Measurements from ENCODE around the gene PROM1.

PROM1 gene

GRCh38 chr4:16000708-16001483 is 82.9 kb downstream of the PROM1 start:
- no peaks in the 10 kb centered on the region for H3K27me3 ChIP-seq (ENCODE audit: low read depth, low read length)
- no peaks in the 10 kb centered on the region for H3K36me3 ChIP-seq (ENCODE audit: control insufficient read depth in 1 of 2, insufficient read depth in 2 of 2, low read length in 2 of 2)
- H3K4me1 ChIP-seq (ENCODE audit: control insufficient read depth in 1 of 2, insufficient read depth in 2 of 2, low read length in 2 of 2), result peaks cover 0 to 8% of the 10 kb centered on the region in 2 donors
- no peak overlapping the region for H3K4me3 ChIP-seq (ENCODE audit: low read depth in 1 of 2, low read length in 2 of 2)
- no peak overlapping the region for H3K27ac ChIP-seq (ENCODE audit: low read length)
- no peaks in the 10 kb centered on the region for H3K9me3 ChIP-seq (ENCODE audit: control insufficient read depth in 1 of 2, low read length in 2 of 2)

DNA sequence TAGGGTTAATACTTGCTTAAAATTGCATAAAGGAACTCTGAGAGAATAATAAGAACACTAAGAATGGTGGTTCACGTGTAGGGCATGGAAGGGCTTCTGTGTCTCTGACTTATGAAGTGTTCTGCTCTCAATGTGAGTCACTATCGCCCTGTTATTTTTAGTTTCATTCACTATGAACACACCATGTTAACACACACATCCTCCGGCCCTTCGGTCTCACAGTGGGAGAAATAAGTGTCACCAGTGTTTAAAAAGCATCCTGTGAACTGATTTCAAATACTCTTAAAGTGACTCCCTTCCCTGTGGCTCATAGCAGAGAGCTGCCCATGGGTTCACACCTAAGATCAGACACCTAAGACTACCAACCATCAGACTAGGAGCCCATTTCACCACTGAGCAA is 87.0 kb downstream of the PROM1 start:
- Histone ChIP-seq H3K4me1 (ENCODE audit: control insufficient read depth in 1 of 2, insufficient read depth in 2 of 2, low read length in 2 of 2) (peaks cover 0 to 8% of the 10 kb centered on the region in 2 donors), H3K27me3 (ENCODE audit: low read depth, low read length) (no peaks in the 10 kb centered on the region), H3K9me3 (ENCODE audit: control insufficient read depth in 1 of 2, low read length in 2 of 2) (no peaks in the 10 kb centered on the region), H3K4me3 (ENCODE audit: low read depth in 1 of 2, low read length in 2 of 2) (no peak overlapping the region), H3K36me3 (ENCODE audit: control insufficient read depth in 1 of 2, insufficient read depth in 2 of 2, low read length in 2 of 2) (no peaks in the 10 kb centered on the region), H3K27ac (ENCODE audit: low read length) (no peak overlapping the region)

DNA sequence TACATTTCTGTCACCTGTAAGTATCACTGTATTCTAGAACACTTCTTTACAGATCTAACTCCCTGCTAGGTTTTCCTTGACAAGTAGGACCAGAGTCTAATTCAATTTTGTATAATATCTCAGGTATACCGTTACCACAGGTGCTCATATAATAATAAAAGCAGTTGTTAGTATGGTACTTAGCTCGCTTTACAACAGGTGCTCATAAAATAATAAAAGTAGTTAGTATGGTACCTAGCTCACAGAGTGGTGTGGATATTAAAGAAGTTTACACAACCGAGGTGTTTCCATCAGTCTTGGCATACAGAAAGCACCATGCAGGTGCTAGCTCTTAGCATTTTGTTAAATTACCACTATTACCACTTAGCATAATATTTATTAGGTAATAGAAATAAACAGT is 88.0 kb downstream of the PROM1 start:
- Histone ChIP-seq H3K9me3 (ENCODE audit: control insufficient read depth in 1 of 2, low read length in 2 of 2) (no peaks in the 10 kb centered on the region), H3K4me1 (ENCODE audit: control insufficient read depth in 1 of 2, insufficient read depth in 2 of 2, low read length in 2 of 2) (peaks cover 0 to 3% of the 10 kb centered on the region in 2 donors), H3K27me3 (ENCODE audit: low read depth, low read length) (no peaks in the 10 kb centered on the region), H3K27ac (ENCODE audit: low read length) (no peak overlapping the region), H3K4me3 (ENCODE audit: low read depth in 1 of 2, low read length in 2 of 2) (no peak overlapping the region), H3K36me3 (ENCODE audit: control insufficient read depth in 1 of 2, insufficient read depth in 2 of 2, low read length in 2 of 2) (no peaks in the 10 kb centered on the region)

DNA sequence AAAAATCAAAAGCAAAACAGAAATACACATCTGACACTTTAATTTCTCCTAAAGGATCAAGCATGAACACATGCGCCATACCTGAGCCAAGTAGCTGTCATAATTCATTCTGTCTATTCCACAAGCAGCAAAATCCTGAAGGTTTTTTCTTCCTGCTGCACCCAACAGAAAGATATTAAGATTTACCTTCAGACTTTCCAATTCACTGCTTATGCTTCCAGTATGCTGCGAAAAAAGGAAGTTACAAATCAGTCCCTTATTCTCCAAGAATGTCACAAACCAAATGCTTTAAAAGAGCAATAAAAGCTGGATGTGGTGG is 91.7 kb downstream of the PROM1 start:
- no peak overlapping the region for H3K27ac ChIP-seq (ENCODE audit: low read length)
- H3K4me1 ChIP-seq (ENCODE audit: control insufficient read depth in 1 of 2, insufficient read depth in 2 of 2, low read length in 2 of 2), result no peaks in the 10 kb centered on the region
- no peaks in the 10 kb centered on the region for H3K36me3 ChIP-seq (ENCODE audit: control insufficient read depth in 1 of 2, insufficient read depth in 2 of 2, low read length in 2 of 2)
- no peak overlapping the region for H3K4me3 ChIP-seq (ENCODE audit: low read depth in 1 of 2, low read length in 2 of 2)
- H3K27me3 ChIP-seq (ENCODE audit: low read depth, low read length), result no peaks in the 10 kb centered on the region
- no peaks in the 10 kb centered on the region for H3K9me3 ChIP-seq (ENCODE audit: control insufficient read depth in 1 of 2, low read length in 2 of 2)

GRCh38 chr4:15990570-15991285 is 93.1 kb downstream of the PROM1 start:
- no peaks in the 10 kb centered on the region for H3K36me3 ChIP-seq (ENCODE audit: control insufficient read depth in 1 of 2, insufficient read depth in 2 of 2, low read length in 2 of 2)
- no peaks in the 10 kb centered on the region for H3K27me3 ChIP-seq (ENCODE audit: low read depth, low read length)
- no peak overlapping the region for H3K27ac ChIP-seq (ENCODE audit: low read length)
- no peaks in the 10 kb centered on the region for H3K9me3 ChIP-seq (ENCODE audit: control insufficient read depth in 1 of 2, low read length in 2 of 2)
- H3K4me1 ChIP-seq (ENCODE audit: control insufficient read depth in 1 of 2, insufficient read depth in 2 of 2, low read length in 2 of 2), result no peaks in the 10 kb centered on the region
- no peak overlapping the region for H3K4me3 ChIP-seq (ENCODE audit: low read depth in 1 of 2, low read length in 2 of 2)

GRCh38 chr4:15989424-15989823 is 94.4 kb downstream of the PROM1 start:
- no peaks in the 10 kb centered on the region for H3K4me1 ChIP-seq (ENCODE audit: control insufficient read depth in 1 of 2, insufficient read depth in 2 of 2, low read length in 2 of 2)
- no peaks in the 10 kb centered on the region for H3K27me3 ChIP-seq (ENCODE audit: low read depth, low read length)
- no peak overlapping the region for H3K27ac ChIP-seq (ENCODE audit: low read length)
- H3K4me3 ChIP-seq (ENCODE audit: low read depth in 1 of 2, low read length in 2 of 2), result no peak overlapping the region
- no peaks in the 10 kb centered on the region for H3K36me3 ChIP-seq (ENCODE audit: control insufficient read depth in 1 of 2, insufficient read depth in 2 of 2, low read length in 2 of 2)
- no peaks in the 10 kb centered on the region for H3K9me3 ChIP-seq (ENCODE audit: control insufficient read depth in 1 of 2, low read length in 2 of 2)

GRCh38 chr4:15988222-15988621 is 95.6 kb downstream of the PROM1 start:
- no peaks in the 10 kb centered on the region for H3K36me3 ChIP-seq (ENCODE audit: control insufficient read depth in 1 of 2, insufficient read depth in 2 of 2, low read length in 2 of 2)

GRCh38 chr4:15986907-15987306 is 96.9 kb downstream of the PROM1 start:
- Histone ChIP-seq H3K4me1 (ENCODE audit: control insufficient read depth in 1 of 2, insufficient read depth in 2 of 2, low read length in 2 of 2) (no peaks in the 10 kb centered on the region), H3K9me3 (ENCODE audit: control insufficient read depth in 1 of 2, low read length in 2 of 2) (no peaks in the 10 kb centered on the region), H3K36me3 (ENCODE audit: control insufficient read depth in 1 of 2, insufficient read depth in 2 of 2, low read length in 2 of 2) (no peaks in the 10 kb centered on the region), H3K27ac (ENCODE audit: low read length) (no peak overlapping the region), H3K27me3 (ENCODE audit: low read depth, low read length) (no peaks in the 10 kb centered on the region), H3K4me3 (ENCODE audit: low read depth in 1 of 2, low read length in 2 of 2) (no peak overlapping the region)

More at GRCh38 chr4:15988222-15988621, 95.6 kb downstream of the PROM1 start:
- Histone ChIP-seq H3K27ac (ENCODE audit: low read length) (no peak overlapping the region), H3K9me3 (ENCODE audit: control insufficient read depth in 1 of 2, low read length in 2 of 2) (no peaks in the 10 kb centered on the region), H3K4me1 (ENCODE audit: control insufficient read depth in 1 of 2, insufficient read depth in 2 of 2, low read length in 2 of 2) (no peaks in the 10 kb centered on the region), H3K4me3 (ENCODE audit: low read depth in 1 of 2, low read length in 2 of 2) (no peak overlapping the region), H3K27me3 (ENCODE audit: low read depth, low read length) (no peaks in the 10 kb centered on the region)

GRCh38 chr4:15983610-15984009 is 100.2 kb downstream of the PROM1 start:
- H3K27me3 ChIP-seq (ENCODE audit: low read depth, low read length), result no peaks in the 10 kb centered on the region
- H3K4me3 ChIP-seq (ENCODE audit: low read depth in 1 of 2, low read length in 2 of 2), result no peak overlapping the region
- no peaks in the 10 kb centered on the region for H3K36me3 ChIP-seq (ENCODE audit: control insufficient read depth in 1 of 2, insufficient read depth in 2 of 2, low read length in 2 of 2)
- H3K27ac ChIP-seq (ENCODE audit: low read length), result no peak overlapping the region
- no peaks in the 10 kb centered on the region for H3K4me1 ChIP-seq (ENCODE audit: control insufficient read depth in 1 of 2, insufficient read depth in 2 of 2, low read length in 2 of 2)
- H3K9me3 ChIP-seq (ENCODE audit: control insufficient read depth in 1 of 2, low read length in 2 of 2), result no peaks in the 10 kb centered on the region

DNA sequence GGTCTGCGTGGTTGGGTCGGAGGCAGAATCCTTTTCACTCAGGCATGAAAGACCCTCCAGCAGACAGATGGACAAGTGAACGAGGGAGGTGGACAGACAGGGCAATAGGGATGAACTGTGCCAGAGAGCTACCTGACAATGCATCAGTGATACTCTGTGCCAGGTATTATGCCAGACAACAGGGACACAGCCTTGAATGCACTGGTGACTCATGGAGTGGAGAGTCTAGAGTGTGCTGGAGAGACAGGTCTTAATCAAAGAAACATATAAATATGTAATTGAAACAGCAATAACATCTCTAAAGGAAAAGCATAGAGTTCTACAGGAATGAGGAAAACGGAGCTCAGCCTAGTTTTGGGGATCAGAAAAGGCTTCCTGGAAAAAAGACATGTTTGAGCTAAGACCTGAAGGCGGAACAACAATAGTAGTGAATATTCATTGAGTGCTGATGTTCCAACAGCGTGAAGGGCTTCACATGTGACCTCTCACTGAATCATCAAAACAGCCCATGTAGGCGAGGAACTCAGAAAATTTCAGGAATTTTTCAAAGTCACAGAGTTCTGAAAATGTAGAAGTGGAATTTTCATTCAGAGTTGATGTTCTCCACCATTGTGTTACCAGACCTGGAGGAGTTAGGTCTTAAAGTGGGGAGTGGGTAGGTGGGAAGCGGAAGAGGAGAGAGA is 100.8 kb downstream of the PROM1 start:
- no peak overlapping the region for H3K4me3 ChIP-seq (ENCODE audit: low read depth in 1 of 2, low read length in 2 of 2)
- H3K27me3 ChIP-seq (ENCODE audit: low read depth, low read length), result no peaks in the 10 kb centered on the region
- no peak overlapping the region for H3K27ac ChIP-seq (ENCODE audit: low read length)
- no peaks in the 10 kb centered on the region for H3K4me1 ChIP-seq (ENCODE audit: control insufficient read depth in 1 of 2, insufficient read depth in 2 of 2, low read length in 2 of 2)
- H3K9me3 ChIP-seq (ENCODE audit: control insufficient read depth in 1 of 2, low read length in 2 of 2), result no peaks in the 10 kb centered on the region
- no peaks in the 10 kb centered on the region for H3K36me3 ChIP-seq (ENCODE audit: control insufficient read depth in 1 of 2, insufficient read depth in 2 of 2, low read length in 2 of 2)
